Embryonic facial prominence (tissue), 1 donor: ENCODE results near the gene ARIH1.
"Not testable (repeated sequence)": the region's sequence is repeated elsewhere in the genome, so short reads cannot be mapped to it uniquely, and the experiment has no call there.

ENCODE experiments used
- DNase-seq: peaks from one replicate; pipeline ENCODE4 v3.0.0-alpha.2; 2016; ENCODE audit errors: extremely low spot score

The ARIH1 gene

GRCh38 chr15:72599855-72600464 is 125.8 kb downstream of the ARIH1 start:
- DNase-seq = peak; percentile 12

- no peak for DNase-seq
Observed at GRCh38 chr15:72604794-72605193, 130.7 kb downstream of the ARIH1 start.

GRCh38 chr15:72608084-72608483 is 134.0 kb downstream of the ARIH1 start:
- not testable (repeated sequence) for DNase-seq

- DNase-seq = no peak
Observed at GRCh38 chr15:72609862-72610261, 135.7 kb downstream of the ARIH1 start.

- DNase-seq = not testable (repeated sequence)
Observed at GRCh38 chr15:72612324-72612723, 138.2 kb downstream of the ARIH1 start.

GRCh38 chr15:72614810-72615532 is 140.8 kb downstream of the ARIH1 start:
- DNase-seq = no peak

- not testable (repeated sequence) for DNase-seq
Observed at GRCh38 chr15:72615533-72616233, 141.6 kb downstream of the ARIH1 start.

GRCh38 chr15:72616491-72617210 is 142.5 kb downstream of the ARIH1 start:
- DNase-seq = no peak

- DNase-seq = not testable (repeated sequence)
Observed at GRCh38 chr15:72623854-72624253, 149.7 kb downstream of the ARIH1 start.

GRCh38 chr15:72626153-72626552 is 152.0 kb downstream of the ARIH1 start:
- DNase-seq = not testable (repeated sequence)

GRCh38 chr15:72628249-72629067 is 154.3 kb downstream of the ARIH1 start:
- not testable (repeated sequence) for DNase-seq

GRCh38 chr15:72629068-72629570 is 155.0 kb downstream of the ARIH1 start:
- not testable (repeated sequence) for DNase-seq

- DNase-seq = not testable (repeated sequence)
Observed at GRCh38 chr15:72636519-72637282, 162.6 kb downstream of the ARIH1 start.

- not testable (repeated sequence) for DNase-seq
Observed at GRCh38 chr15:72639759-72640483, 165.8 kb downstream of the ARIH1 start.

GRCh38 chr15:72642271-72642670 is 168.1 kb downstream of the ARIH1 start:
- not testable (repeated sequence) for DNase-seq

- DNase-seq = not testable (repeated sequence)
Observed at GRCh38 chr15:72648631-72649253, 174.6 kb downstream of the ARIH1 start.
